IPS-20b (cell line): ENCODE measurements around the gene FYCO1.

Experiments
- H3K27ac ChIP-seq: one replicate; pipeline ENCODE4 v1.5.1; 2013; ENCODE audit warnings: low read length
- H3K27me3 ChIP-seq: 2 replicates; pipeline ENCODE4 v1.6.1; 2013; ENCODE audit warnings: mild to moderate bottlenecking, low read length, inconsistent platforms; ENCODE audit not compliant: insufficient read depth
- H3K36me3 ChIP-seq: 2 replicates; pipeline ENCODE4 v1.6.1; 2013; ENCODE audit warnings: low read depth, mild to moderate bottlenecking, inconsistent platforms, low read length, moderate library complexity; ENCODE audit not compliant: insufficient read depth
- H3K4me1 ChIP-seq: 2 replicates; pipeline ENCODE4 v1.6.1; 2013; ENCODE audit warnings: mild to moderate bottlenecking, control low read depth, inconsistent platforms, low read length, moderate library complexity; ENCODE audit not compliant: insufficient read depth
- H3K4me3 ChIP-seq: 2 replicates; pipeline ENCODE4 v1.5.1; 2013; ENCODE audit warnings: mild to moderate bottlenecking, low read length, inconsistent platforms
- H3K9ac ChIP-seq: 2 replicates; pipeline ENCODE4 v1.6.1; 2013; ENCODE audit warnings: low read depth, mild to moderate bottlenecking, inconsistent platforms, low read length, moderate library complexity
- H3K9me3 ChIP-seq: 2 replicates; pipeline ENCODE4 v1.6.1; 2013; ENCODE audit warnings: mild to moderate bottlenecking, low read depth, low read length, inconsistent platforms; ENCODE audit not compliant: insufficient read depth

The FYCO1 gene

GRCh38 chr3:45868213-45868612 lies 127.4 kb downstream of the FYCO1 start:
- Histone ChIP-seq H3K27ac (no peak overlapping the region), H3K27me3 (peaks cover 2% of the 10 kb centered on the region; the same call in 1 of the 2 replicates), H3K36me3 (no peaks in the 10 kb centered on the region), H3K4me1 (peaks cover 6% of the 10 kb centered on the region; the same call in 1 of the 2 replicates), H3K9ac (no peak overlapping the region), H3K4me3 (no peak overlapping the region), H3K9me3 (0 out of 2 replicates have a peak, but pooled peaks cover 5% of the 10 kb centered on the region)
